GM19099 (cell line): ENCODE results near the gene FYN.

ENCODE experiments used
- POLR2A ChIP-seq: IDR thresholded peaks from 3 replicates; pipeline ENCODE4 v1.6.1; 2011; ENCODE audit warnings: low read depth; ENCODE audit not compliant: insufficient read length; ENCODE audit errors: extremely low read depth

FYN gene

GRCh38 chr6:111710439-111710838 is 162.8 kb downstream of the FYN start:
- no peak for TF ChIP-seq POLR2A

GRCh38 chr6:111709615-111710398 is 163.4 kb downstream of the FYN start:
- no peak for TF ChIP-seq POLR2A

- TF ChIP-seq POLR2A: no peak
Observed at GRCh38 chr6:111709201-111709600, 164.1 kb downstream of the FYN start.

- TF ChIP-seq POLR2A: no peak
Observed at GRCh38 chr6:111707773-111708172, 165.5 kb downstream of the FYN start.

- no peak for TF ChIP-seq POLR2A
Observed at GRCh38 chr6:111706841-111707391, 166.3 kb downstream of the FYN start.

GRCh38 chr6:111703723-111704122 is 169.5 kb downstream of the FYN start:
- no peak for TF ChIP-seq POLR2A

GRCh38 chr6:111702268-111702667 is 171.0 kb downstream of the FYN start:
- no peak for TF ChIP-seq POLR2A

GRCh38 chr6:111701146-111701545 is 172.1 kb downstream of the FYN start:
- TF ChIP-seq POLR2A: no peak

GRCh38 chr6:111700135-111700690 is 173.0 kb downstream of the FYN start:
- no peak for TF ChIP-seq POLR2A

GRCh38 chr6:111699123-111699522 is 174.1 kb downstream of the FYN start:
- TF ChIP-seq POLR2A: no peak

- TF ChIP-seq POLR2A: no peak
Observed at GRCh38 chr6:111696814-111697213, 176.4 kb downstream of the FYN start.

- no peak for TF ChIP-seq POLR2A
Observed at GRCh38 chr6:111692327-111693164, 180.7 kb downstream of the FYN start.

- no peak for TF ChIP-seq POLR2A
Observed at GRCh38 chr6:111691345-111692225, 181.7 kb downstream of the FYN start.

- TF ChIP-seq POLR2A: no peak
Observed at GRCh38 chr6:111689946-111690345, 183.3 kb downstream of the FYN start.
